Spinal cord (tissue), 10 donors: ENCODE data around the gene TMEM171. TPM values are rescaled to one million over a fixed set of nuclear protein-coding genes. Genes with fewer than 3 reads are reported as not detected.
A peak's percentile ranks its signal among the peaks of the same experiment; 100 is the strongest.

Experiments used
- DNase-seq, 6 donors: peaks; one replicate each; pipeline versions ENCODE4 v3.0.0 to v3.0.0-alpha.2; 2013 to 2015; ENCODE audit warnings: low spot score in 6 of 6, low read depth in 4 of 6
- H3K27ac ChIP-seq: one replicate; pipeline ENCODE4 v1.5.1; 2013; ENCODE audit warnings: low read depth, low read length, control low read depth
- H3K27me3 ChIP-seq: one replicate; pipeline ENCODE4 v1.6.1; 2013; ENCODE audit warnings: low read length; ENCODE audit not compliant: control insufficient read depth, insufficient read depth
- H3K36me3 ChIP-seq: one replicate; pipeline ENCODE4 v1.6.1; 2013; ENCODE audit warnings: low read length; ENCODE audit not compliant: control insufficient read depth, insufficient read depth
- H3K4me1 ChIP-seq: one replicate; pipeline ENCODE4 v1.6.1; 2013; ENCODE audit warnings: low read length; ENCODE audit not compliant: control insufficient read depth, insufficient read depth
- H3K4me3 ChIP-seq: one replicate; pipeline ENCODE4 v1.5.1; 2013; ENCODE audit warnings: low read depth, low read length, control low read depth
- H3K9me3 ChIP-seq: one replicate; pipeline ENCODE4 v1.6.1; 2013; ENCODE audit warnings: low read length; ENCODE audit not compliant: control insufficient read depth, insufficient read depth
- WGBS: methylation state at CpG from one replicate; pipeline ENCODE4 v1.1.5; 2013; ENCODE audit warnings: missing lambda C conversion rate; ENCODE audit not compliant: insufficient coverage; 5-methylcytosine and 5-hydroxymethylcytosine counted together
- polyA plus RNA-seq, 2 donors: library from polyadenylated mRNA; unstranded; fragments of 120-200 nt; gene quantifications; one replicate each; pipeline ENCODE4 v1.2.1, GENCODE V29; 2013; ENCODE audit not compliant: insufficient read length in 2 of 2
- total RNA-seq, 2 donors: library from RNA; depleted of rRNA in 1 of 2; stranded (reverse); fragments of 120-200 nt in 1 of 2; fragments of >200 nt in 1 of 2; gene quantifications; one replicate each; pipeline versions ENCODE4 v1.2.3 to v1.2.4, GENCODE V29; 2013 to 2014
- donor health status: healthy.

Gene TMEM171
- total and polyA plus RNA-seq, 4 donors = 0.20 to 1.4 (median 0.83) TPM

DNA sequence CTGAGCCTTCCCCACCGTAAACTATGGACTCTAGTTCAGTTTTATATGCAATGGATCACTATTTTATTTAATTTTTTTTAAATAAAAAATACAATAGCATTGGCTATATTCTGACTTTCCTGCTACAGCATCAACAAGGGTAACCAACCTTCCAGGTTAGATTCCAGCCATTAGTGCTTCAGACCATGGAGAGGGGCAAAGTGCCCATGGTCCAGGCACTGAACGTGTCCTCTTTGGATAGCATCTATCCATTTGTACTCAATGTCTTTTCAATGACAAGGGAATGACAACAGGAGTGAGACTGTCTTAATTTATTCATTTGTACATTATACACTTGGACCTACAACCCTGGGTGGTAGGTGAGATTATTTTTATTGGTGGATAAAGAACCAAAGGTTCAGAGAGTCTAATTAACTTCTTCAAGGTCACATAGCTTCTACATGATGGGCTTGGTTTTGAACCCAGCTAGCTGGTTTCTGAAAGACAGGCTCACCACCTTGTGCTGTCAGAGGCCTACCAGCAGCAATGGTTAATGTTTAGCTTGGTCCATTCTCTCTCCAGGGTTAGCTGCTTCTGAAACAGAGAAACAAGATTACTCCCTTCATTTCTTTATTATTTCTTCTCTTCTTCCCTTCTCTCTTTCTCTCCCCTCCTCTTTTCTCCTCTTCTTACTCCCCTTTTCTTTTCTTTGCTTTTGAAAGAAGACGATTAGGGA is 11.5 kb downstream of the TMEM171 start:
- Histone ChIP-seq H3K27me3 (no peaks in the 10 kb centered on the region), H3K4me1 (peaks cover 4% of the 10 kb centered on the region), H3K4me3 (no peak overlapping the region), H3K9me3 (no peaks in the 10 kb centered on the region), H3K36me3 (no peaks in the 10 kb centered on the region), H3K27ac (no peak overlapping the region)
- WGBS = no CpG with 5 or more reads among the region's 3 CpGs
- no peak for DNase-seq

DNA sequence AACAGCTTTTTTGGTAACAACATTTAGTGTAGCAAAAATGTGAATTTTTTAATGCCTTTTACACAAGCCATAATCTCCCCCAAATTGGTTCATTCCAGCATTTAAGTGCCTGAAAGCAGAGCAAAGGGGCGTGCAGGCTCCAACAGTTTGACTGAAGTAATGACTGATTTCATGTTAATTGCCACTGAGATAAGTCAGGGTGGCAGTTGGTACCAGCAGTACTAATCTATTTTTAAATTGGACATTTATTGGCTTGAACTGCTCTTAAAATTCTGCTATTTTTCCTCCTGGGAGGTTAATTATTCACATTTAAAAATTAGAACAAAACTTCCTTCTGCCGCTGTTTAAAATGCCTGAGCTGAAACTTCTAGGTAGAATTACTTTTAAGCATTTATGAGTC is 12.4 kb downstream of the TMEM171 start:
- H3K27ac ChIP-seq = no peak overlapping the region
- H3K4me3 ChIP-seq = no peak overlapping the region
- H3K4me1 ChIP-seq = peaks cover 4% of the 10 kb centered on the region
- no peaks in the 10 kb centered on the region for H3K9me3 ChIP-seq
- no CpG with 5 or more reads among the region's 2 CpGs for WGBS
- H3K36me3 ChIP-seq = no peaks in the 10 kb centered on the region
- peaks cover 2% of the 10 kb centered on the region for H3K27me3 ChIP-seq
- DNase-seq = peak in 1 of 6 donors; percentile 21

DNA sequence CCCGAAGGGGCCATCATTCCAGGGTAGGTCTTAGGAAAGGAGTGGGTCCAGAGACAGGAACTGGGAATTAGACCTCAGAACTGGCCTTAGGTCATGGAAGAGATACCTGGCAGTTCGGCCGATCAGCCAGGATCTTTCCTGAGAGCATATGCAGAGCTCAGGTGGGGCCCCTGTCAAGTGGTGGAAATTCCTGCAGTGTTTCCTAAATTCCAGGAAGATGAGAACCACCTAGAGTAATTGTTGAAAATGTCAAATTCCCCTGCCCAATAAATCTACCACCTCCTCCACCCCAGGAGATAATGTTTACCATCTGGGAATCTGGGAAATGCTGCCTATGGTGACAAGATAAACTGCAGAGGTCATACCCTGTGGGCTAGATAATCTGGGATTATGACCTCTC is 14.6 kb downstream of the TMEM171 start:
- H3K4me1 ChIP-seq = peaks cover 4% of the 10 kb centered on the region
- no peak overlapping the region for H3K4me3 ChIP-seq
- H3K36me3 ChIP-seq = no peaks in the 10 kb centered on the region
- no peak for DNase-seq
- no peak overlapping the region for H3K27ac ChIP-seq
- WGBS = 96% methylated on average over 3 of the region's 3 CpGs
- no peaks in the 10 kb centered on the region for H3K9me3 ChIP-seq
- H3K27me3 ChIP-seq = peaks cover 2% of the 10 kb centered on the region

DNA sequence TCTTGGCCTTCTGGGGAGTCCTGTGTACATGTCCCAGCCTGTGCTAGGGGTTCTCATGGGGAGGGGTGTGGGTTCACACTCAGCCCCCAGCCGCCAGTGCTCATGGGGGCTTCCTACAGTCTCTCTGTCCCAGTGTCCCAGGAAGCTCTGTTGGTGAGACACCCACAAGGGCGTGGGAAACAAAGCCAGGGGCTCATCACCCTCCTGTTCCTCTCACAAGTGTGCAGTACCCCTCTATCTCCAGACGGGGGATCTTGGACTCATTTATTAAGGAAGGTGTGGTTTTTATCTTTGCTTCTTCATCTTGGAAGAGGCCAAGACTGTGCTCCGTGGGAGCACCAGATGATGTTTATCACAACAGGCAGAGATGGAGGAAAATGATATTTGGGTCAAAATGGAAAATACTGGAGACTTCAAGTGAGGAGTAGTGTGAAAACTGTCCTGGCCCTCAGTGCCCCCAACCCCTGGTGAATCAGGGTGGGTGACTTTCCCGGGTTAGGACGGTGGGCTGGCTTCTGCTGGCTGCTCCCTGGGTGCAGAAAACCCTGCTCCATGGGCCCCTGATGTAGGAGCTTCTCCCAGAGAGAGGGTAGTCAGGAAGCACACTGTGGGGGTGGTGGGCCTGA is 15.2 kb downstream of the TMEM171 start:
- H3K9me3 ChIP-seq = no peaks in the 10 kb centered on the region
- H3K36me3 ChIP-seq = no peaks in the 10 kb centered on the region
- DNase-seq = peak in 2 of 6 donors; percentile 13 to 21
- 88% methylated on average over 3 of the region's 6 CpGs for WGBS
- H3K4me3 ChIP-seq = no peak overlapping the region
- peaks cover 4% of the 10 kb centered on the region for H3K4me1 ChIP-seq
- no peak overlapping the region for H3K27ac ChIP-seq
- H3K27me3 ChIP-seq = peaks cover 2% of the 10 kb centered on the region

DNA sequence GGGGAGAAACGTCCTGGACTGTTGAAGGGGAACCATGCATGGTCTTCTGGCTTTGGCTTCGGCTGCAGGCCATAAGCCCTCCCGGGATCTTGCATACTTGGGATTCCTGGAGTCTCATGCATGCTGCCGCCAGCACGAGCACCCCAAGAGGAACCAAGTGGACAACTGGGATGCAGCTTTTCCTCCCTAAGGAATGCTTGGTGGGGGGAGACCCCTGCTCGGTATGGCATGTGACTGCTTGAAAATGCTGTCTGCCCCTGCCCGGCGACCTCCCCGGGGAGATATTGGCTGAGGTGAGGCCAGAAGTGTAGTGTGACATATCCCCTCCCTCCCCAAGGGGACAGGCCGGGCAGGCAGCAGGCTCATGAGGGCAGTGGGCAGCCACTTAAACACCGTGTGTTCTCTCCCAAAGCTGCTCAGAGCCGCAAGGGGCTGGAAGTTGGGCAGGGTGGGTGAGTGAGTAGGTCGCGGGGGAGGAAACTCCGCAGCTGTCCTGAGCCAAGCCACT is 15.7 kb downstream of the TMEM171 start:
- no peak overlapping the region for H3K27ac ChIP-seq
- H3K4me3 ChIP-seq = no peak overlapping the region
- WGBS = 62% methylated on average over 10 of the region's 15 CpGs
- H3K36me3 ChIP-seq = no peaks in the 10 kb centered on the region
- no peaks in the 10 kb centered on the region for H3K9me3 ChIP-seq
- no peak for DNase-seq
- peaks cover 4% of the 10 kb centered on the region for H3K4me1 ChIP-seq
- peaks cover 2% of the 10 kb centered on the region for H3K27me3 ChIP-seq

DNA sequence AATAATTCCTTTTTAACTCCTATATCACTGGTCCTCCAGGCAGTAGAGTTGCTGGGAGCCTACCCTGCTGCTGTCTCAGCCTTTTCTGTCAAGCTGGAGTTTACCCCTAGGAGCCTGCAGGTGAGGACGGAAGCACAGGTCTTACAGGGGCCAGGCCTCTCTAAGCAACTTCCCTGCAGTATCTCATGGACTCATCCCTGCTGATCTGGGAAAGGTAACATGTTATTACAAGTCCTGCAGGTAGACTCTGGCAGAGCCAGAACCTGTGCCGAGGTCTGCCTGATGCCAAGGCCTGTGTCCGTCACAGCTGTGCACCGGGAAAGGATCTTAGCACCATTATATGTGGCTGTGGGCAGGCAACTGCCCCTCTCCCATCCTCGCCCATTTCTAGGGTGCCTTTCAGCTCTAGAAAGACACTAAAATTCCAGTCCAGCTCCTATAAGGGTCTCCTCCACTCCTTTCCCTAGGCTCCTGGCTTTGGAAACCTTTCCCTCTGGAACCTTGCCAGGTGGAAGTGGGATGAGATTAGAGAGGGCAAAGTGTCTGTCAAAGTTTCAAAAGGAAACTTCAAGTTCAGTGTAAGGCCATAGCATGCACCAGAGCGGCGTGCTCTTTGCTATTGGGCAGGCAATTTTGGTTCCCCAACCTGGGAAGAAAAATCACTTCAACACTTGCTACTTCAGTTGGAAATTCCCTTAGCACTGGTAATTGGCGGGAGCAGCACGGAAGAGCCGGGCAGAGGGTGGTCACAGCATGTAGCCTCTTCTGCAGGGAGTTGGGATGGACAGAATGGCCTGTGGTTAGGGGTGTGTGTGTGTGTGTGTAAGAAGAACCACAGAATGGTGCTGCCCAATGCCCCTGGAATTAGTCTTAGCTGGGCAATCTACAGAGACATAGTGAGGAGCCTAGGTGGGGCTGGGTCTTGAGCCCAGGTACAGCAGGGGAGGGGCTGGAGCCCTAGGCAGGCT is 17.5 kb downstream of the TMEM171 start:
- WGBS = 88% methylated on average over 9 of the region's 10 CpGs
- H3K9me3 ChIP-seq = no peaks in the 10 kb centered on the region

DNA sequence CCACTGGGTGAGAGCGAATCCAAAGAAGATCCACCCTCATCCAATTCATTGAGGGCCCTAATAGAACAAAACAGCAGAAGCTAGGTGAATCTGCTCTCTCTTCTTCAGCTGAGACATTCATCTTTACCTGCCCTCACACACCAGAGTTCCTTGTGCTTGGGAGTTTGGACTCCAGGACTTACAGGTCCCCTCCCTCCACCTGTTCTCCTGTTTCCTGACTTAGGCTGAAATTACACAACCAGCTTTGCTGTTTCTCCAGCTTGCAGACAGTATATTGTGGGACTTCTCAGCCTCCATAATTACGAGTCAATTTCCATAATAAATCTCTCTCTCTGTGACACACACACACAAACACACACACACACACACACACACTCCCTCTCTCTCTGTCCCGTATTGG is 19.1 kb downstream of the TMEM171 start:
- WGBS = 100% methylated on average over 1 of the region's 3 CpGs
- Histone ChIP-seq H3K9me3 (no peaks in the 10 kb centered on the region), H3K27ac (no peak overlapping the region), H3K4me1 (peaks cover 4% of the 10 kb centered on the region), H3K27me3 (peaks cover 2% of the 10 kb centered on the region), H3K4me3 (no peak overlapping the region), H3K36me3 (no peaks in the 10 kb centered on the region)
- no peak for DNase-seq

More for the DNA sequence above, 17.5 kb downstream of the TMEM171 start:
- no peak overlapping the region for H3K4me3 ChIP-seq
- peaks cover 2% of the 10 kb centered on the region for H3K27me3 ChIP-seq
- peaks cover 4% of the 10 kb centered on the region for H3K4me1 ChIP-seq
- H3K36me3 ChIP-seq = no peaks in the 10 kb centered on the region
- DNase-seq = no peak
- H3K27ac ChIP-seq = no peak overlapping the region

DNA sequence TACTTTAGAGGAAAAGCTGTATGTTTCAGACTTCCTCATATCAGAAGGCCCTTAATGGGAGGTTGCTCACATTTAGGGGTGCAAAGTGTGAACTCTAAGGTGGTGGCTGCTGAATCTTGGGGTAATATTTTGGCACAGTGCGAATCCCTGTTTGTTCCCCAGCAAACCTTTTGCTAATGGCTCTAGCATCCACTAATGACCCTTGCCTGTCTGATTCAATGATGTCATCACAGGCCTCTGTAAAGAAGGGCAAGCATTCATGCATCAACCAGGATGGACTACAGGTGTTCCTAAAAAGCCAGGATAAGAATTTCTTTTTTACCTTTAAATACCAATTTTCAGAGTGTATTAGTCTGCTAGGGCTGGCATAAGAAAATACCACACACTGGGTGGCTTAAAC is 20.4 kb downstream of the TMEM171 start:
- Histone ChIP-seq H3K27me3 (peaks cover 2% of the 10 kb centered on the region), H3K36me3 (no peaks in the 10 kb centered on the region), H3K4me3 (no peak overlapping the region), H3K4me1 (peaks cover 2% of the 10 kb centered on the region), H3K27ac (no peak overlapping the region), H3K9me3 (no peaks in the 10 kb centered on the region)
- 100% methylated on average over 1 of the region's 1 CpG for WGBS
- no peak for DNase-seq

DNA sequence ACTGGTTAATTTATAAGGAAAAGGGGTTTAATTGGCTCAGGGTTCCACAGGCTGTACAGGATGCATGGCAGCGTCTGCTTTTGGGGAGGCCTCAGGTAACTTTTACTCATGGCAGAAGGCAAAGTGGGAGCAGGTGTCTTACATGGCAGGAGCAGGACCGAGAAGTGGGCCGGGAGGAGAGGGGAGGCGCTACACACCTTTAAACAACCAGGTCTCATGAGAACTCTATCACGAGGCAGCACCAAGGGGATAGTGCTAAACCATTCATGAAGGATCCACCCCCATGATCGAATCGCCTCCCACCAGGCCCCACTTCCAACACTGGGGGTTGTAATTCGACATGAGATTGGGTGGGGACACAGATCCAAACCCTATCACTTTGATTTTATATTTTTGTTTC is 21.7 kb downstream of the TMEM171 start:
- Histone ChIP-seq H3K27ac (no peak overlapping the region), H3K9me3 (no peaks in the 10 kb centered on the region), H3K27me3 (peaks cover 2% of the 10 kb centered on the region), H3K36me3 (no peaks in the 10 kb centered on the region), H3K4me1 (no peaks in the 10 kb centered on the region), H3K4me3 (no peak overlapping the region)
- no peak for DNase-seq
- WGBS = 80% methylated on average over 3 of the region's 8 CpGs
